HG02642 (cell line): ENCODE measurements around the gene SCAMP4.

Experiments used
- ATAC-seq: cut with Tn5 transposase; IDR thresholded peaks from one replicate; pipeline ENCODE4 v1.9.1; 2021; ENCODE audit warnings: mild to moderate bottlenecking; ENCODE audit not compliant: unreplicated experiment, poor library complexity

The SCAMP4 gene

GRCh38 chr19:1975162-1975480, 69.9 kb downstream of the SCAMP4 start:
- no peak for ATAC-seq
